Transverse colon (tissue), 4 donors: ENCODE results near the gene RAB6D. TPM values are rescaled to one million over a fixed set of nuclear protein-coding genes. Genes with fewer than 3 reads are reported as not detected.
"Not testable (repeated sequence)": the region's sequence is repeated elsewhere in the genome, so short reads cannot be mapped to it uniquely, and the experiment has no call there.

Experiments used
- DNase-seq: peaks from one replicate; pipeline ENCODE4 v3.0.0-alpha.2; 2019
- H3K27ac ChIP-seq, 4 donors: fragments of 200-600 bp; sonication (generic); 2 replicates each; pipeline ENCODE4 v1.5.1; 2016 to 2018; ENCODE audit warnings: inconsistent platforms in 4 of 4
- H3K27me3 ChIP-seq: fragments of 200-600 bp; sonication (generic); 2 replicates; pipeline ENCODE4 v1.5.1; 2017; ENCODE audit warnings: inconsistent platforms
- H3K36me3 ChIP-seq, 4 donors: fragments of 200-600 bp; sonication (generic); 2 replicates each; pipeline ENCODE4 v1.5.1; 2017 to 2019; ENCODE audit warnings: inconsistent platforms in 4 of 4
- H3K4me1 ChIP-seq, 4 donors: fragments of 200-600 bp; sonication (generic); 2 replicates each; pipeline ENCODE4 v1.5.1; 2017 to 2020; ENCODE audit warnings: inconsistent platforms in 4 of 4
- H3K4me3 ChIP-seq, 4 donors: fragments of 200-600 bp; sonication (generic); 1 replicate in 1 of 4; 2 replicates in 3 of 4; pipeline versions ENCODE4 v1.5.1 to v1.6.1; 2017 to 2019; ENCODE audit warnings: inconsistent platforms in 4 of 4
- H3K9me3 ChIP-seq, 2 donors: fragments of 200-600 bp; sonication (generic); 2 replicates each; pipeline ENCODE4 v1.5.1; 2017 to 2019; ENCODE audit warnings: inconsistent platforms in 2 of 2
- EP300 ChIP-seq: sonication (generic); formaldehyde crosslinking; IDR thresholded peaks from one replicate; pipeline ENCODE4 v1.6.1; 2017; ENCODE audit warnings: antibody characterized with exemption, low read depth
- POLR2A ChIP-seq: fragments of 450-650 bp; IDR thresholded peaks from one replicate; pipeline ENCODE4 v1.6.1; 2016; ENCODE audit warnings: antibody characterized with exemption, mild to moderate bottlenecking, moderate library complexity
- POLR2AphosphoS5 ChIP-seq, 3 donors: sonication (generic); formaldehyde crosslinking; IDR thresholded peaks; one replicate each; pipeline ENCODE4 v1.6.1; 2016; ENCODE audit warnings: antibody characterized with exemption in 3 of 3
- WGBS, 2 donors: methylation state at CpG; one replicate each; pipeline ENCODE4 v1.1.5; 2018; ENCODE audit warnings: low coverage in 1 of 2; 5-methylcytosine and 5-hydroxymethylcytosine counted together
- in situ Hi-C, 4 donors: fragments of 200-750 bp; cut with MboI; loops; one replicate each; pipeline versions ENCODE4 v1.15.0 to v1.15.1; 2017; ENCODE audit warnings: low sequenced_read_pairs in 3 of 4, low pct_ligation_motif_present in 1 of 4, low pct_unique_long_range_greater_than_20kb in 1 of 4
- intact Hi-C: fragments of 100-400 bp; cut with DNase I; formaldehyde crosslinking; loops from one replicate; pipeline ENCODE4 v1.15.1; 2023; ENCODE audit warnings: low total_unique reads
- total RNA-seq, 4 donors: library from RNA; depleted of rRNA; stranded (reverse); fragments of >200 nt; gene quantifications; one replicate each; pipeline ENCODE4 v1.1.0, GENCODE V29; 2016
- TF ChIP-seq, protein P1 (sequence below), 5 experiments: fragments of 200-600 bp in 3 of 5; fragments of 450-650 bp in 2 of 5; sonication (generic) in 3 of 5; IDR thresholded peaks; 1 replicate in 2 of 5; 2 replicates in 3 of 5; pipeline ENCODE4 v1.5.1; 2016 to 2017; ENCODE audit warnings: antibody characterized with exemption in 5 of 5, inconsistent platforms in 3 of 5, mild to moderate bottlenecking in 2 of 5, moderate library complexity in 1 of 5

Gene RAB6D
- total RNA-seq, 4 donors from 2014 or later, result 1.00 to 2.5 (median 2.0) TPM

GRCh38 chr2:131365452-131365851 lies 1.5 kb upstream of the RAB6D start:
- no peak for DNase-seq
- Histone ChIP-seq H3K27me3 (peaks cover 18% of the 10 kb centered on the region), H3K4me1 (no peaks in the 10 kb centered on the region), H3K27ac (no peak overlapping the region), H3K4me3 (no peak overlapping the region), H3K9me3 (no peaks in the 10 kb centered on the region), H3K36me3 (no peaks in the 10 kb centered on the region)
- intact Hi-C loops, result no loop called here
- 84 to 89% methylated on average over 5 to 6 of the region's 6 CpGs for WGBS, 2 donors
- no peak for TF ChIP-seq POLR2A
- no peak for TF ChIP-seq EP300
- TF ChIP-seq POLR2AphosphoS5 (IDR thresholded peaks at IDR 0.05), result no peak
- TF ChIP-seq, protein P1, sequence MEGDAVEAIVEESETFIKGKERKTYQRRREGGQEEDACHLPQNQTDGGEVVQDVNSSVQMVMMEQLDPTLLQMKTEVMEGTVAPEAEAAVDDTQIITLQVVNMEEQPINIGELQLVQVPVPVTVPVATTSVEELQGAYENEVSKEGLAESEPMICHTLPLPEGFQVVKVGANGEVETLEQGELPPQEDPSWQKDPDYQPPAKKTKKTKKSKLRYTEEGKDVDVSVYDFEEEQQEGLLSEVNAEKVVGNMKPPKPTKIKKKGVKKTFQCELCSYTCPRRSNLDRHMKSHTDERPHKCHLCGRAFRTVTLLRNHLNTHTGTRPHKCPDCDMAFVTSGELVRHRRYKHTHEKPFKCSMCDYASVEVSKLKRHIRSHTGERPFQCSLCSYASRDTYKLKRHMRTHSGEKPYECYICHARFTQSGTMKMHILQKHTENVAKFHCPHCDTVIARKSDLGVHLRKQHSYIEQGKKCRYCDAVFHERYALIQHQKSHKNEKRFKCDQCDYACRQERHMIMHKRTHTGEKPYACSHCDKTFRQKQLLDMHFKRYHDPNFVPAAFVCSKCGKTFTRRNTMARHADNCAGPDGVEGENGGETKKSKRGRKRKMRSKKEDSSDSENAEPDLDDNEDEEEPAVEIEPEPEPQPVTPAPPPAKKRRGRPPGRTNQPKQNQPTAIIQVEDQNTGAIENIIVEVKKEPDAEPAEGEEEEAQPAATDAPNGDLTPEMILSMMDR (IDR thresholded peaks at IDR 0.05), result no peak
- in situ Hi-C loops, result loop anchor here in 1 of 4 donors (25.0 kb wide), 1 partner anchor 1078 kb away; no protein-coding TSS in a partner anchor

DNA sequence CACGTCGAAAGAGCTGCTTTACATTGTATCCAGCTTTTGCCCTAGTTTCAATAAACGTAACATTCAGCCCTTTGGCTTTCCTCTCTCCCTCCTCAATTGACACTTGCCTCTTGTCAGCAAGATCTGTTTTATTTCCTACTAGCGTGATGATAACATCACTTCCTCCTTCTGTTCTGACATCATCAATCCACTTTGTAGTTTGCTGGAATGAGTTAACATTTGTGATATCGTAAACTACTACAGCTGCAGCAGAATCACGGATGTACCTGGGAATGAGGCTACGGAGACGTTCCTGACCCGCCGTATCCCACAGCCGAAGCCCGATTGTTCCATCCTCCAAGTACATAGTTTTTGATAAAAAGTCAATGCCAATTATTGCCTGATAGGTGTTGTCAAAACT lies 755 bp downstream of the RAB6D start:
- Histone ChIP-seq H3K27me3 (peaks cover 18% of the 10 kb centered on the region), H3K27ac (peak overlapping the region in 1 of 4 donors; percentile 35)
- DNase-seq, H3K4me3 ChIP-seq, intact Hi-C loops, H3K4me1 ChIP-seq, H3K36me3 ChIP-seq, H3K9me3 ChIP-seq: not testable (repeated sequence)
- 0% methylated on average over 1 to 6 of the region's 12 CpGs for WGBS, 2 donors
- peak in 2 of 3 donors; percentile 49 to 67 for TF ChIP-seq POLR2AphosphoS5 (IDR thresholded peaks at IDR 0.05)
- in situ Hi-C loops, result loop anchor here in 1 of 4 donors (25.0 kb wide), 1 partner anchor 1076 kb away; no protein-coding TSS in a partner anchor

- WGBS, 2 donors, result 76 to 81% methylated on average over 4 of the region's 4 CpGs
- H3K36me3 ChIP-seq, H3K4me1 ChIP-seq, intact Hi-C loops, H3K27ac ChIP-seq, H3K4me3 ChIP-seq, H3K9me3 ChIP-seq, DNase-seq: not testable (repeated sequence)
- in situ Hi-C loops, result loop anchor here in 1 of 4 donors (25.0 kb wide), 1 partner anchor 1074 kb away; no protein-coding TSS in a partner anchor
- H3K27me3 ChIP-seq, result peaks cover 18% of the 10 kb centered on the region
These were observed 2.2 kb downstream of the RAB6D start for GRCh38 chr2:131361773-131362172.

DNA sequence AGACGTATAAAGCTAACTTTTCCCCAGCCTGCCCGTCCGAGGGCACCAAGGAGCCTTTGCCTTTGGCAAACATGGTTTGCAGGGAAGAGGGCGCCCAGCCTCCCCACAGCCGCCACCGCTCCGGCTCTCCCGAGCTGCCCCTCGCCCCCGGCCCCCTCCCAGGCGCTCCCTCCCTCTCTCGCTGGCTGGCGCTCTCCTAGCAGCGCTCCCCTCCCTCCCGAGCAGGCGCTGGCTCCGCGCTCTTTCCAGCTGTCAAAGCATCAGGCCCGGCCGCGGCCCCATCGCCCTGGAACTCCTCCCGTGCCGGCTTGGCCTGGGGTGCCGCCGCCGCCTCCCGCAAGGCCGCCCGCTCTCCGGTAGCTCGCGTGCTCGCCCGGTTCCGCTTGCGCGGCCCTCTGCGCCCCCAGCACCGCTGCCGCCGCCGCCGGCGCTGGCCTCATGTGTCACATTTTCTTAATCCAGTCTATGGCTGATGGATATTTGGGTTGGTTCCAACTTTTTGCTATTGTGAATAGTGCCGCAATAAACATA lies 10.7 kb downstream of the RAB6D start:
- H3K9me3 ChIP-seq, H3K27ac ChIP-seq, H3K36me3 ChIP-seq, H3K27me3 ChIP-seq, intact Hi-C loops, DNase-seq, H3K4me3 ChIP-seq, H3K4me1 ChIP-seq: not testable (repeated sequence)
- 5% methylated on average over 9 of the region's 46 CpGs; no CpG with 5 or more reads in 1 of the 2 donors for WGBS, 2 donors
- in situ Hi-C loops, result loop anchor here in 1 of 4 donors (25.0 kb wide), 1 partner anchor 1066 kb away; no protein-coding TSS in a partner anchor

DNA sequence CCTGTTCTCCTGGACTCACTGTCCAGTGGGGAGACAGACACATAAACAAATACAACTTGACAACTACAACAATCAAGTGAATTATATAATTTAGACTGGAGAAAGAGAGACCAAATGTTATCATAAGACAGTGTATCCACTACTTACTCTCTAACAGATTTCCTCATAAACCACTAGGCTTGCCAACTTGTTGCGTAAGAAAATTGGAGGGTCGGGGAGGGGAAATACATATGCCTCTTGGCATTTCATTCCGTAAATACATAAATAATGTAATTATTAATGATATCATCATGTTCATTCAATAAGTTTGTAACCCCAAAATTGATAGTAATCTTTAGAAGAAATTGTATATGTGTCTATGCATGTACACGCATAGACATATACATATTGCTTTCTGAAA lies 14.9 kb downstream of the RAB6D start:
- no peaks in the 10 kb centered on the region for H3K9me3 ChIP-seq
- no peak overlapping the region for H3K4me3 ChIP-seq
- no peaks in the 10 kb centered on the region for H3K27me3 ChIP-seq
- intact Hi-C loops, result no loop called here
- no peak overlapping the region for H3K27ac ChIP-seq
- 78 to 84% methylated on average over 4 of the region's 4 CpGs for WGBS, 2 donors
- no peak for DNase-seq
- TF ChIP-seq EP300 (no peak), POLR2AphosphoS5 (IDR thresholded peaks at IDR 0.05) (no peak), POLR2A (no peak)
- TF ChIP-seq, protein P1 (IDR thresholded peaks at IDR 0.05), result no peak
- H3K36me3 ChIP-seq, result no peaks in the 10 kb centered on the region
- H3K4me1 ChIP-seq, result no peaks in the 10 kb centered on the region
- in situ Hi-C loops, result loop anchor here in 1 of 4 donors (25.0 kb wide), 1 partner anchor 187 kb away; no protein-coding TSS in a partner anchor

- in situ Hi-C loops, result loop anchor here in 1 of 4 donors (25.0 kb wide), 1 partner anchor 185 kb away; no protein-coding TSS in a partner anchor
- WGBS, 2 donors, result 75% methylated on average over 7 of the region's 7 CpGs; no CpG with 5 or more reads in 1 of the 2 donors
These were observed 16.9 kb downstream of the RAB6D start for GRCh38 chr2:131347035-131347434.

DNA sequence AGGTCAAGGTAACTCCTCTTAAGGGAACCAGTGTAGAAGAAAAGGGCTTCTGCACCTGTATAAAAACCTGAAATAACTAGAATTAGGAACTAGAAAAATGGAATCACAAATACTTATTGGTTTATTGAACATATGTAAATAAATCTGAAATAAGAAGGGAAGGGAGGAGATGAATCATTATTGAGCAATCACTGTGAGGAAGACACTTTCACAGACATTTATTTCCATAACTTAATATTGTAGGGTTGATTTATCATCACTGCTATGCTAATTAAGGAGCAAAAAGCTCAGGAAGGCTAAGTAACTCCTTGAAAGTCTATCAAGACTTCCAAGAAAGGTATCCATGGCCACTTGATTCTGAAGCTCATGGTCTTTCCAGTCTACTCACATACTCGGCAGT lies 24.7 kb downstream of the RAB6D start:
- 75 to 100% methylated on average over 1 of the region's 1 CpG for WGBS, 2 donors
- H3K9me3 ChIP-seq, H3K4me3 ChIP-seq, H3K27ac ChIP-seq, DNase-seq, H3K27me3 ChIP-seq, H3K36me3 ChIP-seq, intact Hi-C loops, H3K4me1 ChIP-seq: not testable (repeated sequence)
- in situ Hi-C loops, result loop anchor here in 1 of 4 donors (25.0 kb wide), 1 partner anchor 177 kb away; no protein-coding TSS in a partner anchor

More at GRCh38 chr2:131347035-131347434, 16.9 kb downstream of the RAB6D start:
- intact Hi-C loops, H3K27ac ChIP-seq, H3K27me3 ChIP-seq, H3K36me3 ChIP-seq, H3K4me1 ChIP-seq, DNase-seq, H3K9me3 ChIP-seq, H3K4me3 ChIP-seq: not testable (repeated sequence)
